ENCODE data around the gene PRKCE. TPM values are rescaled to one million over a fixed set of nuclear protein-coding genes. Genes with fewer than 3 reads are reported as not detected.

PRKCE gene
- total and polyA plus RNA-seq, 4 donors = 2.5 to 38.6 (median 5.8) TPM

GRCh38 chr2:45888167-45888566 lies 236.7 kb downstream of the PRKCE start:
- no peak overlapping the region for H3K9ac ChIP-seq (ENCODE audit: low read depth in 1 of 2, low read length in 2 of 2)
- no peaks in the 10 kb centered on the region for H3K36me3 ChIP-seq (ENCODE audit: control insufficient read depth in 4 of 4, insufficient read depth in 3 of 4, low read depth in 1 of 4, low read length in 3 of 4)
- no peaks in the 10 kb centered on the region for H3K9me3 ChIP-seq (ENCODE audit: control insufficient read depth in 4 of 4, low read length in 3 of 4)
- no peak overlapping the region for H3K4me3 ChIP-seq (ENCODE audit: low read depth in 1 of 3, low read length in 3 of 3)
- H3K4me1 ChIP-seq (ENCODE audit: control insufficient read depth in 4 of 4, insufficient read depth in 4 of 4, low read length in 3 of 4) = peaks cover 0 to 11% (median 7%) of the 10 kb centered on the region in 4 donors
- H3K27ac ChIP-seq (ENCODE audit: low read depth in 1 of 2, low read length in 2 of 2) = no peak overlapping the region
- no peaks in the 10 kb centered on the region for H3K27me3 ChIP-seq (ENCODE audit: control insufficient read depth in 4 of 4, insufficient read depth in 4 of 4, low read length in 3 of 4)
- DNase-seq (ENCODE audit: low spot score) = no peak
- 90% methylated on average over 3 of the region's 3 CpGs for WGBS
- TF ChIP-seq HNF4G (IDR thresholded peaks at IDR 0.05) = no peak
- no peak for TF ChIP-seq MAX (IDR thresholded peaks at IDR 0.05)
- no peak for TF ChIP-seq TAF1 (conservative IDR thresholded peaks at IDR 0.05)
- TF ChIP-seq CTCF (IDR thresholded peaks at IDR 0.05; ENCODE audit: low read depth, low read length, missing input control) = no peak
- no peak for TF ChIP-seq GABPA (IDR thresholded peaks at IDR 0.05 in 1 of 2, conservative IDR thresholded peaks at IDR 0.05 in 1 of 2)
- no peak for TF ChIP-seq NR2F2 (IDR thresholded peaks at IDR 0.05)
- no peak for TF ChIP-seq JUND (IDR thresholded peaks at IDR 0.05)
- no peak for TF ChIP-seq RAD21 (IDR thresholded peaks at IDR 0.05)
- no peak for TF ChIP-seq YY1 (IDR thresholded peaks at IDR 0.05)
- TF ChIP-seq EGR1 (IDR thresholded peaks at IDR 0.05; ENCODE audit: low read depth in 2 of 2) = no peak
- TF ChIP-seq ZBTB33 (IDR thresholded peaks at IDR 0.05) = no peak
- TF ChIP-seq REST (IDR thresholded peaks at IDR 0.05) = no peak
- TF ChIP-seq FOXA2 (IDR thresholded peaks at IDR 0.05) = no peak
- no peak for TF ChIP-seq HNF4A (conservative IDR thresholded peaks at IDR 0.05)
- no peak for TF ChIP-seq ATF3 (IDR thresholded peaks at IDR 0.05)
- no peak for TF ChIP-seq SP1 (IDR thresholded peaks at IDR 0.05)
- TF ChIP-seq RXRA (IDR thresholded peaks at IDR 0.05) = no peak

GRCh38 chr2:45888641-45889040 lies 237.2 kb downstream of the PRKCE start:
- Histone ChIP-seq H3K9ac (ENCODE audit: low read depth in 1 of 2, low read length in 2 of 2) (no peak overlapping the region), H3K27me3 (ENCODE audit: control insufficient read depth in 4 of 4, insufficient read depth in 4 of 4, low read length in 3 of 4) (no peaks in the 10 kb centered on the region), H3K4me1 (ENCODE audit: control insufficient read depth in 4 of 4, insufficient read depth in 4 of 4, low read length in 3 of 4) (peaks cover 0 to 11% (median 7%) of the 10 kb centered on the region in 4 donors), H3K9me3 (ENCODE audit: control insufficient read depth in 4 of 4, low read length in 3 of 4) (no peaks in the 10 kb centered on the region), H3K4me3 (ENCODE audit: low read depth in 1 of 3, low read length in 3 of 3) (no peak overlapping the region), H3K36me3 (ENCODE audit: control insufficient read depth in 4 of 4, insufficient read depth in 3 of 4, low read depth in 1 of 4, low read length in 3 of 4) (no peaks in the 10 kb centered on the region), H3K27ac (ENCODE audit: low read depth in 1 of 2, low read length in 2 of 2) (no peak overlapping the region)
- TF ChIP-seq RAD21 (IDR thresholded peaks at IDR 0.05) (no peak), FOXA1 (IDR thresholded peaks at IDR 0.05) (no peak), GABPA (IDR thresholded peaks at IDR 0.05 in 1 of 2, conservative IDR thresholded peaks at IDR 0.05 in 1 of 2) (no peak)
- 94% methylated on average over 4 of the region's 4 CpGs for WGBS
- DNase-seq (ENCODE audit: low spot score) = no peak

Measured in liver (tissue), 9 donors.